Stimulated activated memory B cell treated with anti-CD40 and anti-IgM and Interleukin-4, amounts not matched to agents 10 μg/mL and 1 μg/mL and 100 μg/mL, for 72 hours (primary cell): ENCODE results near the gene PLB1.

Experiments
- ATAC-seq: fragments of 150-1000 bp; cut with Tn5 transposase; 2 replicates; pipeline ENCODE4 v1.10.0; 2021
- H3K27ac Mint-ChIP-seq: one replicate; pipeline ENCODE4 v1.8.0; 2022; ENCODE audit warnings: mild to moderate bottlenecking, mixed read lengths
- H3K27me3 Mint-ChIP-seq: one replicate; pipeline ENCODE4 v1.8.0; 2022; ENCODE audit warnings: mixed read lengths
- H3K36me3 Mint-ChIP-seq: one replicate; pipeline ENCODE4 v1.8.0; 2022; ENCODE audit warnings: mixed read lengths
- H3K4me1 Mint-ChIP-seq: one replicate; pipeline ENCODE4 v1.8.0; 2022; ENCODE audit warnings: mixed read lengths
- H3K4me3 Mint-ChIP-seq: one replicate; pipeline ENCODE4 v1.8.0; 2022; ENCODE audit warnings: mild to moderate bottlenecking, moderate library complexity, mixed read lengths
- H3K9me3 Mint-ChIP-seq: one replicate; pipeline ENCODE4 v1.8.0; 2022; ENCODE audit warnings: mixed read lengths

PLB1 gene

DNA sequence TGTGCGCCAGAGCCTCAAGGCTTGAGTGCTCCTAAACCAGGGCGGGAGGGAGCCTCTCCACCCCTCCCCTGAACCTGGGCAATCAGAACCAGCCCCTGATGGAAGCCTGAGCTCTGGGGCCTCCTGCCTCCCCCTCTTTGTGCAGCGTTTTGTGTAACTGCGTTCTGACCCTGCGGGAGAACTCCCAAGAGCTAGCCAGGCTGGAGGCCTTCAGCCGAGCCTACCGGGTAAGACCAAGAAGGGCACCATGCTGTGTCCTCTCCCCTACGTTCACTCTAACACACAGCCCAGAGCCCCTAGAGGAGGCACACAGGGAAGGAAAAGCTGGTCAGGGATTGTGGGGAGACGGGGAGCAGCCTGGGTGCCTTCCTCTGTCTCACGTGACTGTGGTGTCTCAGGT is 108.0 kb downstream of the PLB1 start:
- Mint-ChIP-seq H3K9me3 (no peaks in the 10 kb centered on the region), H3K27me3 (no peaks in the 10 kb centered on the region), H3K4me3 (no peak overlapping the region), H3K4me1 (no peaks in the 10 kb centered on the region), H3K27ac (no peak overlapping the region), H3K36me3 (no peaks in the 10 kb centered on the region)
- ATAC-seq: no peak

DNA sequence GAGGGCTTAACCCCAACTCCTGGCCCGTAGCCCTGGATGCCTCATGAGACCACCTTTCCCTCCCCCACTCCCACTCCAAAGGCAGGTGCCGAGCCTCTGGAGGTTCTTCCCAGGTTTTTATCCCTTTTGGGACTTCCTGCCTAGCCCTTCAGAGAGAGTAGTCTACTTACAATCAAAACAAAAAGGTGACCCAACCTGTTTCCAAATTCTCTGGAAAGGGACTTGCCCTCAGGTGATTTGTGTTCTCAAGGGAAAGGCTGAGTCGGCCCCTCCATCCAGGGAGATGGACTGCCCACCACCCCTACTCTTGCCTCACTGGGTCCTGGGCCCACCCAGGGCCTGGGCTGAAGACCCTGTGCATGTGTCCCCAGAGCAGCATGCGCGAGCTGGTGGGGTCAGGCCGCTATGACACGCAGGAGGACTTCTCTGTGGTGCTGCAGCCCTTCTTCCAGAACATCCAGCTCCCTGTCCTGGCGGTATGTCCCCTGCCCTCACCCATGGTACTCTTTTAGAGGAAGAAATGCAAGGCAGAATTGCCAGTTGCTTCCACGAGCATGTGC is 108.5 kb downstream of the PLB1 start:
- Mint-ChIP-seq H3K9me3 (no peaks in the 10 kb centered on the region), H3K27me3 (no peaks in the 10 kb centered on the region), H3K4me3 (no peak overlapping the region), H3K4me1 (no peaks in the 10 kb centered on the region), H3K36me3 (no peaks in the 10 kb centered on the region), H3K27ac (no peak overlapping the region)
- ATAC-seq: no peak

GRCh38 chr2:28606986-28607441 is 111.2 kb downstream of the PLB1 start:
- ATAC-seq: no peak
- H3K4me3 Mint-ChIP-seq: no peak overlapping the region
- no peaks in the 10 kb centered on the region for H3K27me3 Mint-ChIP-seq
- no peak overlapping the region for H3K27ac Mint-ChIP-seq
- peaks cover 6% of the 10 kb centered on the region for H3K4me1 Mint-ChIP-seq
- H3K36me3 Mint-ChIP-seq: no peaks in the 10 kb centered on the region
- H3K9me3 Mint-ChIP-seq: no peaks in the 10 kb centered on the region

DNA sequence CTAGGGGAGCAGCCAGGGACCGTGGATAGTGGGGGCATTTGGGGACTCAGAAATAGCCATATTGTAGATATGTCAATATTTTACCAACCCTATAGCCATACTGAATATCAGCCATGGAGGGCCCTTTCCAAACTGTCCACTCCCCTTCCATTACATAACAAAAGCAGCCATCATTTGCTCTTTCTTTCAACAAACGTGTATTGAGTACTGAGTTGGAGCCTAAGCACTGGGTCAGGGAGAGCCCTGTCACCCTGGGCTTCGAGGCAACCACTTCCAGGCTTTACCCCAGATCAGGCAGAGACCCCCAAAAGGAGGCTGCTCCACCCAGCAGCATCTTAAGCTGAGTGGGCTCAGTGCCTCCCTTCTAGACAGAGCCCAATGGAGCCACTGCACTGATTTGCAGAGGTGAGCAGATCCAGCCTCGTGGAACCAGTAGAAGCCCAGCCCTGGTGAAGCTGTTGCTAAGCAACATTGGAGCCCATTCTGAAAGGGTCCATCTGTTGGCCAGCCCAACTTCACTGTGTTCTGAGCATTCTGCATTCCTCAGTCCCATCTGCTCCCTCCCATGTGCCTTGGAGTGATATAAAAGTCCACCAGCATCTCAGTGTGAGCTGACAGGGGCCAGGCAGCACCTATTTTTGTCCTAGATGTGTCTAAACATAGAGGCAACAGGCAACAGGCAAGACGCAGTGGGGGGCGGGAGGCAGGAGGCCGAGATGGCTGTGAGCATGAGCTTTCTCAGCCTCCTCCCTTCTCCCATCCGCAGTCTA is 112.1 kb downstream of the PLB1 start:
- Mint-ChIP-seq H3K27ac (no peak overlapping the region), H3K36me3 (no peaks in the 10 kb centered on the region), H3K27me3 (no peaks in the 10 kb centered on the region), H3K4me3 (no peak overlapping the region), H3K4me1 (peaks cover 6% of the 10 kb centered on the region), H3K9me3 (no peaks in the 10 kb centered on the region)
- no peak for ATAC-seq

DNA sequence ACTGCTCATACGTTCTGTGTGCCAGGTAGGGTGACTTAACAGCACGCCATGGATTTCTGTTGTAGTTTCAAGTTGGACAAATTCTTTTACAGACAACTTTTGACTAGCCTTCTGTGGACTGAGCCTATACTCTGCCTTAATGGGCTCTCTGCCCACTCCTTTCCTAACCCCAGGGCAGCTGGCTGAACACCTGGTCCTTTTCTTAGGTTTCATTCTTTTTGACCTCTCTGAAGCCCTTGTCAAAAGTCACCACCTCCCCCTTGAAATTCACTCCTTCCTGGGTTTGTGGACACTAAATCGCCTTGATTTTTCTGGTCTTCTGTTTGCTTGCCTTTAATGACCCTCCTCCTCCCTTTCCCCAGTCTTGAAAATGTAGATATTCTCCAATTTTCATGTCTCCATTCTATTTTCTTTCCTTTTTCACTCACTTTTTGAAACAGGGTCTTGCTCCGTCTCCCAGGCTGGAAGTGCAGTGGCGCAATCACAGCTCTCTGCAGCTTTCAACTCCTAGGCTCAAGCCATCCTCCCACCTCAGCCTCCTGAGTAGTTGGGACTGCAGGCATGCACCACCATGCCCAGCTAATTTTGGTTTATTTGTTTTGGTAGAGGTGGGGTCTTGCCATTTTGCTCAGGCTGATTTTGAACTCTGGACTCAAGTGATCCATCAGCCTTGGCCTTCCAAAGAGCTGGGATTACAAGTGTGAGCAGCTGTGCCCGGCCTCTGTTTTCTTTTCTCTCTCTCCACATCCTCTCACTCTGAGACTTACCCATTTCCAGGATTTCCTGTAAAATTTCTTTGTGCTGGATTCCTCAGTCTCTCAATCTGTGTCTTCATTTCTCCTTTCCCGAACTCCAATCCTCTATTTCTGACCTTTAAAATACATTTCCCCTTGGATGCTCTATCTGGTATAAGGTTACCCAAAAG is 112.9 kb downstream of the PLB1 start:
- Mint-ChIP-seq H3K36me3 (no peaks in the 10 kb centered on the region), H3K4me1 (peaks cover 6% of the 10 kb centered on the region), H3K27me3 (no peaks in the 10 kb centered on the region), H3K4me3 (no peak overlapping the region), H3K9me3 (no peaks in the 10 kb centered on the region), H3K27ac (no peak overlapping the region)
- no peak for ATAC-seq

DNA sequence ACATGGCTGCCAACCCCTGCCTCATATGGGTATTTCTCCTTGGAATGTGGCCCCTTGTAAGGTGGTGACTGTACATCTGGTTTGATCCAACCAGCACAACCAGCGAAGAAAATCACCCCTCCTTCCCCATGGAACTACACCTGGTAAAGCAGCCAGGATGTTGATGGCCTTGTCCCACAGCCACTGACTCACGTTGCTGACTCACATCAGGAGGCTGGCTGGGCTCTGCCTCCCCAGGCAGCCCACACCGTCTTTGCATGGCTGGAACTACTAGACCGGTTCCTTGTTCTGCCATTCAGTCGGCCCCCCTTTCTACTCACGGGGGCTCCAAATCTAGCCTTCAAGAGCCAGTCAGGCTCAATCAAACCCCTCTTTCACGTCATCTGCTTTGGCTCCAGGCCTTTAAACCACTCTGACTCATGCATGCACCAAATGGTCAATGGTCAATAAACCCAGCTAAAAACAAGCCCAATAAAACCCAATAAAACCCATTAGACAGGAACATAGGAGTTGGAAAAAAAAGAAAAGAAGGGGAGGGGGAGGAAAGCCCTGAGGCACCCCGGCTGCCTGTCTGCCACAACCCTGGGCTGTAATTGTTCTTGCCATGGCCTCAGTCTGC is 114.8 kb downstream of the PLB1 start:
- ATAC-seq: peak; percentile 85
- H3K4me1 Mint-ChIP-seq: peaks cover 6% of the 10 kb centered on the region
- H3K4me3 Mint-ChIP-seq: no peak overlapping the region
- H3K27ac Mint-ChIP-seq: no peak overlapping the region
- no peaks in the 10 kb centered on the region for H3K36me3 Mint-ChIP-seq
- no peaks in the 10 kb centered on the region for H3K27me3 Mint-ChIP-seq
- no peaks in the 10 kb centered on the region for H3K9me3 Mint-ChIP-seq

GRCh38 chr2:28612131-28612812 is 116.4 kb downstream of the PLB1 start:
- no peak overlapping the region for H3K27ac Mint-ChIP-seq
- no peaks in the 10 kb centered on the region for H3K36me3 Mint-ChIP-seq
- no peaks in the 10 kb centered on the region for H3K9me3 Mint-ChIP-seq
- H3K4me3 Mint-ChIP-seq: no peak overlapping the region
- H3K4me1 Mint-ChIP-seq: peaks cover 6% of the 10 kb centered on the region
- no peaks in the 10 kb centered on the region for H3K27me3 Mint-ChIP-seq
- no peak for ATAC-seq

GRCh38 chr2:28613186-28613585 is 117.3 kb downstream of the PLB1 start:
- no peak for ATAC-seq
- H3K4me3 Mint-ChIP-seq: no peak overlapping the region
- H3K36me3 Mint-ChIP-seq: no peaks in the 10 kb centered on the region
- H3K27ac Mint-ChIP-seq: no peak overlapping the region
- peaks cover 6% of the 10 kb centered on the region for H3K4me1 Mint-ChIP-seq
- H3K27me3 Mint-ChIP-seq: no peaks in the 10 kb centered on the region
- no peaks in the 10 kb centered on the region for H3K9me3 Mint-ChIP-seq

- Mint-ChIP-seq H3K9me3 (no peaks in the 10 kb centered on the region), H3K27ac (no peak overlapping the region), H3K4me1 (peaks cover 6% of the 10 kb centered on the region), H3K27me3 (no peaks in the 10 kb centered on the region), H3K4me3 (no peak overlapping the region), H3K36me3 (no peaks in the 10 kb centered on the region)
- no peak for ATAC-seq
These were observed 118.0 kb downstream of the PLB1 start for GRCh38 chr2:28613633-28614501.

- no peaks in the 10 kb centered on the region for H3K27me3 Mint-ChIP-seq
- no peak for ATAC-seq
- no peaks in the 10 kb centered on the region for H3K36me3 Mint-ChIP-seq
- no peak overlapping the region for H3K4me3 Mint-ChIP-seq
- peaks cover 7% of the 10 kb centered on the region for H3K4me1 Mint-ChIP-seq
- H3K27ac Mint-ChIP-seq: no peak overlapping the region
- no peaks in the 10 kb centered on the region for H3K9me3 Mint-ChIP-seq
These were observed 119.8 kb downstream of the PLB1 start for GRCh38 chr2:28615706-28616105.

GRCh38 chr2:28616396-28616999 is 120.6 kb downstream of the PLB1 start:
- no peaks in the 10 kb centered on the region for H3K9me3 Mint-ChIP-seq
- ATAC-seq: no peak
- no peaks in the 10 kb centered on the region for H3K36me3 Mint-ChIP-seq
- H3K27ac Mint-ChIP-seq: no peak overlapping the region
- H3K27me3 Mint-ChIP-seq: no peaks in the 10 kb centered on the region
- peaks cover 13% of the 10 kb centered on the region for H3K4me1 Mint-ChIP-seq
- H3K4me3 Mint-ChIP-seq: no peak overlapping the region

- no peak for ATAC-seq
- no peaks in the 10 kb centered on the region for H3K27me3 Mint-ChIP-seq
- no peak overlapping the region for H3K4me3 Mint-ChIP-seq
- no peaks in the 10 kb centered on the region for H3K36me3 Mint-ChIP-seq
- H3K27ac Mint-ChIP-seq: no peak overlapping the region
- H3K4me1 Mint-ChIP-seq: peaks cover 20% of the 10 kb centered on the region
- H3K9me3 Mint-ChIP-seq: no peaks in the 10 kb centered on the region
These were observed 121.8 kb downstream of the PLB1 start for GRCh38 chr2:28617502-28618184.
